PC-9 (cell line): ENCODE measurements around the gene MSLN.

ENCODE experiments used
- CTCF ChIP-seq: fragments of 200-600 bp; sonication (generic); conservative IDR thresholded peaks from 2 replicates; pipeline ENCODE4 v1.6.1; 2017; ENCODE audit warnings: mixed run types, antibody characterized with exemption, mild to moderate bottlenecking, moderate library complexity
- EZH2 ChIP-seq: fragments of 200-600 bp; sonication (generic); IDR thresholded peaks from 2 replicates; pipeline ENCODE4 v1.8.0; 2017; ENCODE audit warnings: antibody characterized with exemption, low read depth

- TF ChIP-seq CTCF: no peak
- no peak for TF ChIP-seq EZH2
Observed at GRCh38 chr16:800834-801511, 40.4 kb downstream of the MSLN start.
